Measurements from ENCODE around the gene ABCC1.

Gene ABCC1

GRCh38 chr16:16073891-16074881 is 124.8 kb downstream of the ABCC1 start:
- no peak for TF ChIP-seq CTCF (IDR thresholded peaks at IDR 0.05; ENCODE audit: insufficient read depth, low read depth, low read length, missing control alignments)
- no peak overlapping the region for H3K4me3 ChIP-seq (ENCODE audit: low read depth, low read length)
- no peak for DNase-seq (ENCODE audit: low read depth)

GRCh38 chr16:16075488-16076422 is 126.3 kb downstream of the ABCC1 start:
- no peak overlapping the region for H3K4me3 ChIP-seq (ENCODE audit: low read depth, low read length)
- DNase-seq (ENCODE audit: low read depth): no peak
- no peak for TF ChIP-seq CTCF (IDR thresholded peaks at IDR 0.05; ENCODE audit: insufficient read depth, low read depth, low read length, missing control alignments)

GRCh38 chr16:16076423-16076813 is 127.0 kb downstream of the ABCC1 start:
- no peak for DNase-seq (ENCODE audit: low read depth)
- TF ChIP-seq CTCF (IDR thresholded peaks at IDR 0.05; ENCODE audit: insufficient read depth, low read depth, low read length, missing control alignments): no peak

GRCh38 chr16:16080465-16081065 is 131.1 kb downstream of the ABCC1 start:
- DNase-seq (ENCODE audit: low read depth): no peak
- no peak for TF ChIP-seq CTCF (IDR thresholded peaks at IDR 0.05; ENCODE audit: insufficient read depth, low read depth, low read length, missing control alignments)
- no peak overlapping the region for H3K4me3 ChIP-seq (ENCODE audit: low read depth, low read length)

More at GRCh38 chr16:16076423-16076813, 127.0 kb downstream of the ABCC1 start:
- no peak overlapping the region for H3K4me3 ChIP-seq (ENCODE audit: low read depth, low read length)

- no peak overlapping the region for H3K4me3 ChIP-seq (ENCODE audit: low read depth, low read length)
- DNase-seq (ENCODE audit: low read depth): no peak
- TF ChIP-seq CTCF (IDR thresholded peaks at IDR 0.05; ENCODE audit: insufficient read depth, low read depth, low read length, missing control alignments): no peak
Observed at GRCh38 chr16:16081141-16081540, 131.7 kb downstream of the ABCC1 start.

GRCh38 chr16:16082255-16082654 is 132.8 kb downstream of the ABCC1 start:
- no peak for TF ChIP-seq CTCF (IDR thresholded peaks at IDR 0.05; ENCODE audit: insufficient read depth, low read depth, low read length, missing control alignments)
- no peak overlapping the region for H3K4me3 ChIP-seq (ENCODE audit: low read depth, low read length)
- no peak for DNase-seq (ENCODE audit: low read depth)
